GM19351 (cell line): Measurements from ENCODE around the gene HPCA.

ENCODE experiments used
- ATAC-seq: cut with Tn5 transposase; IDR thresholded peaks from one replicate; pipeline ENCODE4 v1.9.1; 2021; ENCODE audit warnings: mild to moderate bottlenecking, moderate library complexity; ENCODE audit not compliant: unreplicated experiment

Gene HPCA

DNA sequence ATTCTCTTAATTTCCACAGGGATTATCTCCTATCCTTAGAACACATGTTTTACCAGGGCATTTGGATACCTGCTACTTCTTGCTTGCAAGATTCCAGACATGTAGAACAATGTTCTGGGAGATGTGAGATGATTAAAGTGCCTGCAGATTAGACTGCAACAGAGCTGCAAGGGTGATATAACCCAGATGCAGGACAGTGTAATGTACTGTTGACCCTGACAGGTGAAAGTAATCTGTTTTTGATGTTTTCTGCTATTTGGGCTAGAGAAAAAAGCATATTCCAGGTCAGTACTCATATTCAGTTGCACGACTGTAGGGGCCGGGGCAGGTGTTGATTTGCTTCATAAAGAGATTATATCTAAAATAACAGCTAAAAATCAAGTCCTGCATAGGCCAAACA, 42.0 kb downstream of the HPCA start:
- ATAC-seq = no peak

DNA sequence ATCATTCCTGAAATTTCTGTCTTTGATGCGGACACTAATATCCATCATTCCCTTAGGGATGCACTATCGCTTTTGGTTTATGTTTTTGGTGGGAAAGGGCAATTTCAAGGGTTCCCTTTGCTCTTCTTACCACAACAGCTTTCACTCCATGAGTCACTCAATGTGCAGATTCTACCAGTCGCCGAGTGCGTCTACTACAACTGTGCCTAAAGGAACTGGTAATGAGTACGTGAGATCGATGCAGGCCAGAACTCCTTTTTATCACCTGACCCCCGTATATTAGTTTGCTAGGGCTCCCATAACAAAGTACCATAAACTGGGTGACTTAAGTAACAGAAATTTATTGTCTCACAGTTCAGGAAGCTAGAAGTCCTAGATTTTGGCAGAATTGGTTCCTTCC, 42.4 kb downstream of the HPCA start:
- no peak for ATAC-seq

DNA sequence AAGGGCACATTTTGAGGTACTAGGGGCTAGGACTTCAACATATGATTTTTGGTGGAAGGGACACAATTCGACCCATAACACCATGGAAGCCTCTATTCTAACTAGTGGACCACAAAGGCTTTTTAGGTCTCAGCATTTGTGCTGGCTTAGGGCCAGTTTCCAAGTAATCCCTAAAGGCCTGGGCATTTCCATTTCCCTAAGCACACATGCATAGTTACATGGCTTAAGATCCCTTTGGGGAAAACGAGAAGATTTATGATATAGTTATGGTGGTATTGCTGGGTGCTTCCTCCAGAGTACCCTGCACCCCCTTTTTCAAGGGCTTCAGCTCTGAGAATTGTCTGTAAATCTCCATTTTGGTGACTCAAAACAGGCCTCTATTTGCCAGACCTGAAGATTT, 43.1 kb downstream of the HPCA start:
- no peak for ATAC-seq

- no peak for ATAC-seq
Observed at GRCh38 chr1:32931760-32932159, 45.5 kb downstream of the HPCA start.

- ATAC-seq = no peak
Observed at GRCh38 chr1:32933742-32934322, 47.5 kb downstream of the HPCA start.

DNA sequence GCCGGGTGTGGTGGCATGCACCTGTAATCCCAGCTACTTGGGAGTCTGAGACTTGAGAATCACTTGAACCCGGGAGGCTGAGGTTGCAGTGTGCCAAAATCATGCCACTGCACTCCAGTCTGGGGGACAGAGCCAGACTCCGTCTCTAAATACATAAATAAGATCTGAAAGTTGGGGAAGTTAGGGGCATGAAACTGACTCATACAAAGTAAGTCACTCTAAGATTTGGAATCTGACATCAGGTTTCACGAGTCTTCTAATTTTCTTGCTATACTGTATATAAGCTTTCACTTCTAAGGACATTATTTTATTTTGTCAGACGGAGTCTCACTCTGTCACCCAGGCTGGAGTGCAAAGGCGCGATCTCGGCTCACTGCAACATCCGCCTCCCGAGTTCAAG, 48.2 kb downstream of the HPCA start:
- ATAC-seq = no peak

- ATAC-seq = no peak
Observed at GRCh38 chr1:32937061-32937460, 50.8 kb downstream of the HPCA start.

- no peak for ATAC-seq
Observed at GRCh38 chr1:32939655-32940371, 53.5 kb downstream of the HPCA start.

DNA sequence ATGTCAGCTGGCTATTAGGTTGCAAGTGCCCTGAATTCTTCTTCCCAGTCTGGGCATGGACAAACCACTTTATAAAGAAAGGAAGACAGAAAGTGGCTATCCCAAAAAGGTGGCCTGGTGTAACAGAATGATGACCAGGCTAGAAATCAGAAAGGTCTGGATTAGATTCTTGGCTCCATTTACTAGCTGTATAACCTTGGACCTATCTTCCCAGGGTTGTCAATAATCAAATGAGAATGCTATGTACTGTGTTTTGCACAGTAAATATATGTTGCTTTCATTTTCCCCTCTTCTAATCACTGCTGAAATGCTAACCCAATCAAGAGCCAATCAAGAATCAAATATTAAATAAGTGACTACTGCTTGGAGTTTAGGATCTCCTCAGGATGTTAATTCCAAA, 57.9 kb downstream of the HPCA start:
- no peak for ATAC-seq
